Sigmoid colon (tissue), 7 donors: Measurements from ENCODE around the gene PKMYT1. TPM values are rescaled to one million over a fixed set of nuclear protein-coding genes. Genes with fewer than 3 reads are reported as not detected.
A peak's percentile ranks its signal among the peaks of the same experiment; 100 is the strongest.
"Not testable (repeated sequence)": the region's sequence is repeated elsewhere in the genome, so short reads cannot be mapped to it uniquely, and the experiment has no call there.

Experiments
- DNase-seq: peaks from one replicate; pipeline ENCODE4 v3.0.0-alpha.2; 2019
- H3K27ac ChIP-seq, 4 donors: fragments of 200-600 bp; sonication (generic); one replicate each; pipeline ENCODE4 v1.5.1; 2016 to 2019; ENCODE audit warnings: mild to moderate bottlenecking in 1 of 4
- H3K27me3 ChIP-seq, 3 donors: fragments of 200-600 bp; sonication (generic); one replicate each; pipeline ENCODE4 v1.5.1; 2019; ENCODE audit warnings: mild to moderate bottlenecking in 1 of 3
- H3K36me3 ChIP-seq, 4 donors: fragments of 200-600 bp; sonication (generic); one replicate each; pipeline ENCODE4 v1.5.1; 2016 to 2019
- H3K4me1 ChIP-seq, 4 donors: fragments of 200-600 bp; sonication (generic); one replicate each; pipeline ENCODE4 v1.5.1; 2017 to 2019
- H3K4me3 ChIP-seq, 4 donors: fragments of 200-600 bp; sonication (generic); one replicate each; pipeline ENCODE4 v1.5.1; 2017 to 2019; ENCODE audit warnings: mild to moderate bottlenecking in 2 of 4, moderate library complexity in 1 of 4
- H3K9me3 ChIP-seq, 4 donors: fragments of 200-600 bp in 3 of 4; sonication (generic) in 3 of 4; one replicate each; pipeline versions ENCODE4 v1.5.1 to v1.6.1; 2013 to 2019
- CTCF ChIP-seq, 4 experiments: fragments of 450-650 bp in 3 of 4; fragments of 200-600 bp in 1 of 4; IDR thresholded peaks; one replicate each; pipeline ENCODE4 v1.5.1; 2016 to 2019; ENCODE audit warnings: antibody characterized with exemption in 4 of 4, mild to moderate bottlenecking in 3 of 4, moderate library complexity in 2 of 4
- EP300 ChIP-seq, 4 donors: sonication (generic); formaldehyde crosslinking; IDR thresholded peaks; one replicate each; pipeline ENCODE4 v1.6.1; 2017; ENCODE audit warnings: antibody characterized with exemption in 4 of 4
- POLR2A ChIP-seq, 2 donors: fragments of 450-650 bp; IDR thresholded peaks; one replicate each; pipeline ENCODE4 v1.6.1; 2016; ENCODE audit warnings: antibody characterized with exemption in 2 of 2, mild to moderate bottlenecking in 2 of 2, moderate library complexity in 2 of 2
- POLR2AphosphoS5 ChIP-seq, 4 donors: sonication (generic); formaldehyde crosslinking; IDR thresholded peaks; one replicate each; pipeline ENCODE4 v1.6.1; 2017; ENCODE audit warnings: antibody characterized with exemption in 4 of 4
- WGBS, 2 donors: extraction: QIAGEN DNeasy Blood & Tissue Kit; methylation state at CpG; one replicate each; pipeline ENCODE4 v1.1.7; 2013; 5-methylcytosine and 5-hydroxymethylcytosine counted together
- intact Hi-C: fragments of 100-400 bp; cut with DNase I; formaldehyde crosslinking; loops from one replicate; pipeline ENCODE4 v1.15.1; 2023
- polyA plus RNA-seq, 3 donors: library from polyadenylated mRNA; stranded (reverse); fragments of 200-250 nt; gene quantifications; one replicate each; pipeline ENCODE4 v1.2.3, GENCODE V29; 2013
- total RNA-seq, 4 donors: library from RNA; depleted of rRNA; stranded (reverse); fragments of >200 nt; gene quantifications; one replicate each; pipeline ENCODE4 v1.1.0, GENCODE V29; 2016
- donor health status: healthy with polysubstance abuse.
- donor health status: Bipolar disorder and iron deficiency.
- donor health status: healthy.

PKMYT1 gene
- total and polyA plus RNA-seq, 7 donors: 0.95 to 33.1 (median 2.9) TPM; not detected in 3

DNA sequence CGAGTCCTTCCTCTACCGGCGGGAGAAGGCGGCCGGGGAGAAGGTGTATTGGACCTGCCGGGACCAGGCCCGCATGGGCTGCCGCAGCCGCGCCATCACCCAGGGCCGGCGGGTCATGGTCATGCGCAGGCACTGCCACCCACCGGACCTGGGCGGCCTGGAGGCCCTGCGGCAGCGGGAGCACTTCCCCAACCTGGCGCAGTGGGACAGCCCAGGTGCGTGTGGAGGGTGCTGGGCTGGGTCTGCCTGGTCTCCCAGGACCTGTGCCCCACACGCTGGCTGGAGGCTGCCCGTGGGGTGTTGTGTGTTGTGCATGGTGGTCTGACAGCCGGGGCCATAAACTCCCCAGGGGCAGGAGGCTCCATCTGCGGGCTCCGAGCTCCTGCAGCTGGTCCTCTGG, 43.1 kb downstream of the PKMYT1 start:
- 95 to 97% methylated on average over 24 of the region's 24 CpGs for WGBS, 2 donors
- Histone ChIP-seq H3K4me3 (no peak overlapping the region), H3K9me3 (no peaks in the 10 kb centered on the region), H3K27ac (no peak overlapping the region), H3K27me3 (no peaks in the 10 kb centered on the region), H3K36me3 (peaks cover 30 to 92% (median 62%) of the 10 kb centered on the region in 4 donors), H3K4me1 (no peaks in the 10 kb centered on the region)
- intact Hi-C loops: no loop called here
- no peak for DNase-seq
- TF ChIP-seq CTCF (IDR thresholded peaks at IDR 0.05) (no peak), POLR2A (IDR thresholded peaks at IDR 0.05) (no peak), EP300 (IDR thresholded peaks at IDR 0.05) (no peak), POLR2AphosphoS5 (IDR thresholded peaks at IDR 0.05) (no peak)

- no peaks in the 10 kb centered on the region for H3K4me1 ChIP-seq
- intact Hi-C loops: no loop called here
These were observed 43.7 kb downstream of the PKMYT1 start for GRCh38 chr16:2936436-2937011.

GRCh38 chr16:2934450-2934849, 45.8 kb downstream of the PKMYT1 start:
- intact Hi-C loops: no loop called here
- Histone ChIP-seq H3K27me3 (no peaks in the 10 kb centered on the region), H3K36me3 (peaks cover 36 to 91% (median 65%) of the 10 kb centered on the region in 4 donors), H3K4me3 (no peak overlapping the region), H3K27ac (no peak overlapping the region), H3K9me3 (no peaks in the 10 kb centered on the region), H3K4me1 (no peaks in the 10 kb centered on the region)
- no peak for DNase-seq
- 90 to 93% methylated on average over 15 of the region's 15 CpGs for WGBS, 2 donors
- TF ChIP-seq EP300 (IDR thresholded peaks at IDR 0.05): no peak
- TF ChIP-seq CTCF (IDR thresholded peaks at IDR 0.05): no peak
- TF ChIP-seq POLR2AphosphoS5 (IDR thresholded peaks at IDR 0.05): no peak
- TF ChIP-seq POLR2A (IDR thresholded peaks at IDR 0.05): no peak

More at GRCh38 chr16:2936436-2937011, 43.7 kb downstream of the PKMYT1 start:
- no peaks in the 10 kb centered on the region for H3K27me3 ChIP-seq
- no peak overlapping the region for H3K27ac ChIP-seq
- no peaks in the 10 kb centered on the region for H3K9me3 ChIP-seq
- H3K4me3 ChIP-seq: no peak overlapping the region
- H3K36me3 ChIP-seq: peaks cover 30 to 91% (median 62%) of the 10 kb centered on the region in 4 donors
- 93 to 96% methylated on average over 22 of the region's 22 CpGs for WGBS, 2 donors
- TF ChIP-seq EP300 (IDR thresholded peaks at IDR 0.05) (no peak), CTCF (IDR thresholded peaks at IDR 0.05) (no peak), POLR2A (IDR thresholded peaks at IDR 0.05) (no peak), POLR2AphosphoS5 (IDR thresholded peaks at IDR 0.05) (no peak)
- DNase-seq: peak; percentile 64

DNA sequence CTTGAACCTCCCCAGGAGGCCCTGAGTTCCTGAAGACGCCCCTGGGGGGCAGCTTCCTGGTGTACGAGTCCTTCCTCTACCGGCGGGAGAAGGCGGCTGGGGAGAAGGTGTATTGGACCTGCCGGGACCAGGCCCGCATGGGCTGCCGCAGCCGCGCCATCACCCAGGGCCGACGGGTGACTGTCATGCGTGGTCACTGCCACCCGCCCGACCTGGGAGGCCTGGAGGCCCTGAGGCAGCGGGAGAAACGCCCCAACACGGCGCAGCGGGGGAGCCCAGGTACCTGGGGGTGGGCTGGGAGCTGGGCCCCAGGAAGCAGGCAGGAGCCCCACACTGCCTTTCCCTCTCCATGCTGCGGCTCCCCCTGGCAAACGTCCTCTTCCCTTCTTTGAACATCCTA, 46.5 kb downstream of the PKMYT1 start:
- no peaks in the 10 kb centered on the region for H3K27me3 ChIP-seq
- no peak overlapping the region for H3K4me3 ChIP-seq
- intact Hi-C loops: no loop called here
- DNase-seq: no peak
- TF ChIP-seq POLR2A (IDR thresholded peaks at IDR 0.05) (no peak), CTCF (IDR thresholded peaks at IDR 0.05) (no peak), POLR2AphosphoS5 (IDR thresholded peaks at IDR 0.05) (no peak), EP300 (IDR thresholded peaks at IDR 0.05) (no peak)
- no peak overlapping the region for H3K27ac ChIP-seq
- H3K9me3 ChIP-seq: no peaks in the 10 kb centered on the region
- WGBS, 2 donors: 90 to 92% methylated on average over 22 of the region's 22 CpGs
- H3K36me3 ChIP-seq: peaks cover 29 to 84% (median 59%) of the 10 kb centered on the region in 4 donors
- H3K4me1 ChIP-seq: no peaks in the 10 kb centered on the region

GRCh38 chr16:2933136-2933535, 47.1 kb downstream of the PKMYT1 start:
- H3K4me1 ChIP-seq: no peaks in the 10 kb centered on the region

GRCh38 chr16:2931231-2931914, 48.9 kb downstream of the PKMYT1 start:
- peaks cover 22 to 61% (median 38%) of the 10 kb centered on the region in 4 donors for H3K36me3 ChIP-seq

More at GRCh38 chr16:2933136-2933535, 47.1 kb downstream of the PKMYT1 start:
- H3K27ac ChIP-seq: no peak overlapping the region
- peak; percentile 62 for DNase-seq
- no peaks in the 10 kb centered on the region for H3K9me3 ChIP-seq
- peaks cover 27 to 79% (median 55%) of the 10 kb centered on the region in 4 donors for H3K36me3 ChIP-seq
- intact Hi-C loops: no loop called here
- no peaks in the 10 kb centered on the region for H3K27me3 ChIP-seq
- WGBS, 2 donors: 94 to 95% methylated on average over 30 of the region's 30 CpGs
- no peak overlapping the region for H3K4me3 ChIP-seq
- TF ChIP-seq EP300 (IDR thresholded peaks at IDR 0.05) (no peak), POLR2A (IDR thresholded peaks at IDR 0.05) (no peak), CTCF (IDR thresholded peaks at IDR 0.05) (no peak), POLR2AphosphoS5 (IDR thresholded peaks at IDR 0.05) (no peak)

More at GRCh38 chr16:2931231-2931914, 48.9 kb downstream of the PKMYT1 start:
- DNase-seq, H3K27me3 ChIP-seq, H3K4me1 ChIP-seq, H3K4me3 ChIP-seq, H3K27ac ChIP-seq, H3K9me3 ChIP-seq, intact Hi-C loops: not testable (repeated sequence)
- WGBS, 2 donors: 92 to 93% methylated on average over 13 of the region's 13 CpGs
